Stimulated activated CD4-positive, alpha-beta T cell treated with anti-CD3 and anti-CD28 coated beads, Interleukin-12 subunit alpha, Interleukin-12 subunit beta, amount 100 ng/mL, for 24 hours (primary cell): Measurements from ENCODE around the gene PPBP.

ENCODE experiments used
- DNase-seq, 2 experiments: peaks; one replicate each; pipeline ENCODE4 v3.0.0-alpha.2; 2020; ENCODE audit warnings: low read depth in 2 of 2

Gene PPBP

GRCh38 chr4:73988061-73988460 is at the start of gene PPBP:
PPBP (minus strand) TSS chr4:73988190; CDS start chr4:73988103, 87 bp downstream.
- DNase-seq: no peak

DNA sequence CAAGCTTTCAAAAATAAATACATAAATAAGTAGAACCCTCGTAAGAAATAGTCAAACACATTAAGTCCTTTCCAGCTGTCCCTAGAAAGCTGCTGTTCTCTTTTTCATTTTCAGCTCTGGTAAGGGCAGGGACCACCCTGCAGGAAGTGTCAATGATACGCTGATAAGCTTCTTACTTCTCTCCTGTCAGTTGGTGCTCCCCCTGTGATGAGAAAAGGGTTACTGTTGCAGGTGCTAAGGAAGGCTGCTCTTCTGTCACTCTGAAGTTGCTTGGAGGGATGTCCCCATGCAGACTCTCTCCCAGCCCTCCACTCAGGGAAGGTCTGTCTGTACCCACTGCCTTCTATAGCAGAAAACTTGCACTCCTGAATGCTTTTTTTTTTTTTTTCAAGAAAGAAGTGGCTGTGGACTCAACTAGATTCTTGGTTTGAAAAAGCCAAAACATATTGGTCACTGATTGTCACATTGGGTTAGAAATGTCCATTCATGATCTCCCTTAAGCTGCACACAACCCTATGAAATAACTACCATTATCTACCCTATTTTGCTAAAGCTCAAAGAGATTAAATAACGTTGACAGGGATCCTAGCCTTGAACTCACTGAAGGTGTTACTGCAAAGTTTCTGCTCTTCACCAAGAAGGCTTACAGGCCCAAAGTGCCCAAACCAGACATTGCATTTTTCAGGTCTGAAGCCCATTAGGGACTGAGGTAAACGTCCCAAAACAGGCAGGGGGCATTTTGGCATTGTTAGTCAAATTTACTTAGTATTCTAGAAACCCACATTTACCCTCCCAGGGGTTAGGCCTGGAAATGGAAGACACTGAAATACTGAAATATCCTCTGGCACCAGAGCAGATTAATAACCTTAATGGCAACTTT is 49.3 kb upstream of the PPBP start:
- no peak for DNase-seq

GRCh38 chr4:74033739-74034138 is 45.7 kb upstream of the PPBP start:
- DNase-seq: no peak

GRCh38 chr4:74032064-74032463 is 44.1 kb upstream of the PPBP start:
- DNase-seq: no peak

- no peak for DNase-seq
Measured at GRCh38 chr4:74031576-74031975, 43.6 kb upstream of the PPBP start.

GRCh38 chr4:74030285-74030684 is 42.3 kb upstream of the PPBP start:
- DNase-seq: no peak

DNA sequence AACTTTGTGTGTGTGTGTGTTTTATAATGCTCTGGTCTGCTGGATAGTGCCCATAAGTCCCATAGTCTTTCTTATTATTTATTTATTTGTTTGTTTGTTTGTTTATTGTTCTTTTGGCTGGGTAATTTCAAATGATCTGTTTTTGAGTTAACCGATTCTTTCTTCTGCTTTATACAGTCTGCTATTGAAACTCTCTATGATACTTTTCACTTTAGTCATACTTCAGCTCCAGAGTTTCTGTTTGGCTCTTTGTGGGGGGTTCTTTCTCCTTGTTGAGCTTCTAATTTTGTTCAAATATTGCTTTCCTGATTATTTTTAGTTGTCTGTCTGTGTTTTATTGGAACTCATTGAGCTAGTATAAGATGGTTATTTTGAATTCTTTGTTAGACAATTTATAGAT is 40.5 kb upstream of the PPBP start:
- DNase-seq: no peak

- DNase-seq: no peak
Measured at GRCh38 chr4:74023709-74024108, 35.7 kb upstream of the PPBP start.

DNA sequence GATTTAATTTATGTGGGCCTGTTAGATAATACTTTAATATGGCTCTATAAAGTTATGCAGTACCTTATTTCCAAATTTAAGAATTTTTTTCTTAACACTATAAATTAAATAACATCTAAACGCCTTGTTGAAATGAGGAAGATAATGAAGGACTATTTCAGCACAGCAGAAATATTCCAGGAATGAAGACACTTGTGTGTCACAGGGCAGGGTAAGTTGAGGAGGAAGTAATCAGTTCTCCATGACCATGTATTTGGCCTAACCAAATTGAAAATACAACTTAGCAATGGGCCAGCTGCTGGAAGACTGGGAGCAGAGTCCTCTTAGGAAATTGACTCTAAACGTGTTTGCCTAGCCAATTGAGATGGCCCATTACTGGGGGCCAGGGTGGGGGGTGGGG is 33.6 kb upstream of the PPBP start:
- DNase-seq: no peak

DNA sequence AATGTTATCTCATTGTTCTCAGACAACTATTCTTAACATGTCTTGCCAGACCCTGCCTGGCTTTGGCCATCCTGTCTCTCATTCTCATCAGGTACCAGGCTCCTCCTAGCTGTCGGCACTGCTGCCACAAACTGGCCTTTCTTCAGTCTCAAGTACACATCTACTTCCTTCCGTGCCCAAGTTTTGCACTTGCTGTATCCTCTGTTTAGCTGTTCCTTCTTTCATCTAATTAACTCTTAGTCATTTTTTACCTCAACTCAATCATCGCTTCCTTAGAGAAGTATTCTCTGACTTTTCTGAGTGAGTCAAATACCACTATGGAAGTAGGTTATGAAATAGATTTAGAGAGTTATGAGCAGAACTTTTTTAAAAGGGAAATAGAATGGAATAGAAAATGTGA is 30.8 kb upstream of the PPBP start:
- DNase-seq: no peak

GRCh38 chr4:74018116-74018515 is 30.1 kb upstream of the PPBP start:
- no peak for DNase-seq

GRCh38 chr4:74016068-74016467 is 28.1 kb upstream of the PPBP start:
- DNase-seq: no peak

GRCh38 chr4:74015126-74015780 is 27.3 kb upstream of the PPBP start:
- no peak for DNase-seq

DNA sequence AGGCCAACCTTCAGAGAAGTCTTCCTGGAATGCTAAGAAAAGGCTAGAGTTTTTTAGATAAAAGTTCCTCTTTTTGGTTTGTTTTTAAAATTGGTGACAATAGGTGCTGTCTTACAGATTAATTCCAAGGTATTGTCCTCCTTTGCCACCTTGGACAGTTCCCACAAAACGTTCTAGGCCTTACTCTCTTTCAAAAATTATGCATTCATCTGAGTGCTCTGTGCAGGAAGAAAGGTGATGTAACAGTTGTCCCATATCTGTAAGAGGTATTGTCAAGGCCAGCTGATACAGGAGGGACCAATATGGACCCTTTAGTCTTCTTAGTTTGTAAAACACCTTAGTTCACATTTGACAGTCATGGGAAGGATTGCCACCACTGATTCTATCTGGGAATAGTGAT is 26.3 kb upstream of the PPBP start:
- no peak for DNase-seq

- no peak for DNase-seq
Measured at GRCh38 chr4:74013264-74013663, 25.3 kb upstream of the PPBP start.

DNA sequence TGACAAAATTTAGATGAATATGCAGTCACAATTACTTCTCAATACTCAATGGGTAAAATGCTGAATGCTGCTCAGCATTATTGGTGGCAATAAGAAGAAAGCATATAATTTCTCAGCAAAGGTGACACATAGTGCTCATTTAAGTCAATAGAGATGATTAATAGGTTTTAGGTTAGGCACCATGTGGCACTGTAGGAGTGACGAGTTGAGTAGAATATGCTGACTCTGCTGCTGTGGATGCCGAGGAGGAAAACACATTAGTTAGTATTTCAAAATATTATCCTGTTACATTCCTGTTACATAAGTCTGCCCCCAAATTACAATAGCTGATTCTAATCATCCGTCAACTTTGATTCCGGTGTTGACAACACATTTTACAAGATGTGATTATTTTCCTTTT is 24.1 kb upstream of the PPBP start:
- DNase-seq: no peak

DNA sequence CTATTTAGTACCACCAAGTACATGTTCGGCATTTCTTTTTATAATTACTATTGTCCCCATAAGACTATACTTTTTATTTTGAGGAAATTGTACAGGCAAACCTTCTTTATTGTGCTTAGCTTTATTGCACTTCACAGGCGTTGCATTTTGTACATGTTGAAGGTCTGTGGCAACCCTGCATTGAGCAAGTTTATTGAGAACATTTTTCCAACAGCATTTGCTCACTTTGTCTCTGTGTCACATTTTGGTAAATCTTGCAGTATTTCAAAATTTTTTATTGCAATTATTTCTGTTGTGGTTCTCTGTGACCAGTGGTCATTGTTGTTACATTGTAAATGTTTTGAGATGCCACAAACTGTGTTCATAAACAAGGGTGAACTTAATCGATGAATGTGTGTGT is 21.3 kb upstream of the PPBP start:
- no peak for DNase-seq

- no peak for DNase-seq
Measured at GRCh38 chr4:74006009-74006476, 18.1 kb upstream of the PPBP start.

DNA sequence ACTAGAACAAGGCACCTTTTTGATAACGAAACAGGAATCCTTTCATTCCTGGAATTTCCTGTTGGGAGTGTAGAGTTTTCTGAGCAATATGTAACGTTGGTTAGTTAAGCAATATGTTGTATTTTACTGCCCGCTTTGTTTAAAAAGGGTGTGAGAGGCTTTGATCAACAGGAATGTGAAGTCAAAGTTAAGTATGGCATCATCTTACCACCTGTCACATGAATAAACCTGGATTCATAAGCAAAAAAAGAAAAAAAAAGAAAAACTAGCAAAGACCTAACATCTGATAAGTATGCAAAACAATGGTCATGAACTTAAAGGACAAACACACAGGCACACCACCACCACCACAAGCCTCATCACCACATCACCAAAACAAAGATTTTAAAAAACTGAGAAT is 17.5 kb upstream of the PPBP start:
- DNase-seq: no peak

DNA sequence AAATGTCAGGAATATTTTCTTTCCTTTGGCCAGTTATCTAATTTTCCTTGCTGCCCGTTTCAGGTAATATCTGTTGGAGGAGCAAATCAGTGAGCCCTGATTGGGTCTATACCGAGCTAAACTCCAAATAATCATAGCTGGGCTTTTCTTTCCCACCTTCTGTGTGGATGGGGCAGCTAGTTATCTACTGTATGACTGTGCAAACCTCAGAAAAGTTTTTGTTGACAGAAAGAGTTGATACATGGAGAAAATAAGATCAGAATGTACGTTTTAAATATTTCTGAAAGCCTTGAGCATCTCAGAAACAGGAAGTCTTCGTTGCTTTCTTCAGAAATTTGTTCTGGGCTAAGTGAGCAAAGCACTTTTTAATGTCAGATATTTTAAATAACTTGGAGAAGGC is 16.7 kb upstream of the PPBP start:
- DNase-seq: no peak

- no peak for DNase-seq
Measured at GRCh38 chr4:74000301-74000700, 12.3 kb upstream of the PPBP start.

DNA sequence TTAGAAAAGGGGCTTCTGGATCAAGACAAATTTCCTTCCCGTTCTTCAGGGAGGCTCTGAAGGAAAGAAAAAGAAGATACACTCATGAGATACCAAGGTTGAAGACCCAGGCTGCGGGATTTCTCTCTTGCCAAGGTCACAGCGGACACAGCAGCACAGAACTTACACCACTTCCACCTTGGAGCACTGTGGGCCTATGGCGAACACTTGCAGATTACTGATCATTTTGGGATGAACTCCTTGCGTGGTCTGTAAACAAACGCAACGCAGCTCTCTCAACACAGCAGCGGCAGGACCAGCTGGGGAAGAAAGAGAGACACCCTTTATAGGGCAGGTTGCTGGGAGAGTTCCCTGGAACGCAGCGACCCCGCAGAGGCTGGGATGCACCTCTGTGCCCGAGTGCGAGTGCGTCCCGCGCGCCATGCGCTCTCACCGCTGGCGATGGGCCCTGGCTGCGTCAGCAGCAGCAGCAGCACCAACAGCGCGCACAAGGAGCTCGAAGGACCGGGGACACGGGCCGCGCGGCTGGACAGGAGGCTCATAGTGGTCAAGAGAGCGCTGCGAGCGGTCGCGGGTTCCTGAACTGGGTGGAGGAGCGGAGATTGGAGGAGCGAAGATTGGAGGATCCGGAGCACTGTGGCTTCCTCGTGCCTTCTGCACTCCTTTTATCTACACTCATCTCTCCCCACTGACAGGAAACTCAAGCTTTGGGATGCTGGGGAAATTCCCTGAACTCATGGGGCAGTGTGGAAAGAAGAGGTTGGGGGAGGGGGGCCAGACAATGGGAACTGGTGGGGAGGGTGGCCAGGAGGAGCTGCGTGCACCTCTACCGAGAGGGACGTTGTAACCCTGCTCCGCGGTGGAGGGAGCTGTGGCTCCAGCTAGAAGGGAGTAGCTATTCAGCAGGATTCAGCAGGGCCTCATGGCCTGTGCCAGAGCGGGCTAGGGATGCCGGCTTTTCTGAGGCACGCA is 10.3 kb upstream of the PPBP start, which contains the start of gene CXCL5:
Gene CXCL5 (minus strand): TSS at position 638 of the 972 bp plus-strand sequence. CDS start 96 bp downstream, at position 542.
- DNase-seq: no peak
